Heart left ventricle (tissue), 16 donors: ENCODE results near the gene CMPK2. TPM values are rescaled to one million over a fixed set of nuclear protein-coding genes. Genes with fewer than 3 reads are reported as not detected.
"Not testable (repeated sequence)": the region's sequence is repeated elsewhere in the genome, so short reads cannot be mapped to it uniquely, and the experiment has no call there.

Experiments used
- ATAC-seq, 4 donors: fragments of 200-7000 bp; cut with Tn5 transposase; one replicate each; pipeline ENCODE4 v1.9.1; 2020 to 2022; ENCODE audit warnings: moderate library complexity in 4 of 4, mild to moderate bottlenecking in 3 of 4, moderate number of reproducible peaks in 1 of 4
- DNase-seq, 5 donors: peaks; one replicate each; pipeline ENCODE4 v3.0.0-alpha.2; 2020
- H3K27ac ChIP-seq, 12 donors: fragments of 200-600 bp; sonication (generic) in 4 of 12; one replicate each; pipeline versions ENCODE4 v1.5.0 to v1.8.0; 2016 to 2022; ENCODE audit warnings: mild to moderate bottlenecking in 2 of 12
- H3K27me3 ChIP-seq, 9 donors: fragments of 200-600 bp; sonication (generic) in 2 of 9; one replicate each; pipeline versions ENCODE4 v1.5.1 to v1.8.0; 2016 to 2022; ENCODE audit warnings: mild to moderate bottlenecking in 3 of 9
- H3K36me3 ChIP-seq, 9 donors: fragments of 200-600 bp; sonication (generic) in 2 of 9; one replicate each; pipeline versions ENCODE4 v1.5.0 to v1.8.0; 2018 to 2022; ENCODE audit warnings: mild to moderate bottlenecking in 2 of 9
- H3K4me1 ChIP-seq, 12 donors: fragments of 200-600 bp; sonication (generic) in 4 of 12; one replicate each; pipeline versions ENCODE4 v1.5.0 to v1.8.0; 2016 to 2022; ENCODE audit warnings: mild to moderate bottlenecking in 3 of 12
- H3K4me3 ChIP-seq, 12 donors: fragments of 200-600 bp; sonication (generic) in 4 of 12; one replicate each; pipeline versions ENCODE4 v1.5.0 to v1.8.0; 2017 to 2022; ENCODE audit warnings: mild to moderate bottlenecking in 9 of 12, moderate library complexity in 4 of 12
- H3K9me3 ChIP-seq, 12 donors: fragments of 200-600 bp; sonication (generic) in 4 of 12; one replicate each; pipeline versions ENCODE4 v1.5.0 to v1.8.0; 2016 to 2022; ENCODE audit warnings: mild to moderate bottlenecking in 1 of 12
- POLR2A ChIP-seq, 2 donors: fragments of 450-650 bp; IDR thresholded peaks; one replicate each; pipeline ENCODE4 v1.6.1; 2017; ENCODE audit warnings: antibody characterized with exemption in 2 of 2, mild to moderate bottlenecking in 2 of 2, moderate library complexity in 2 of 2
- WGBS, 4 donors: extraction: QIAGEN DNeasy Blood & Tissue Kit in 2 of 4; methylation state at CpG; one replicate each; pipeline versions ENCODE4 v1.1.5 to v1.1.7; 2013 to 2018; 5-methylcytosine and 5-hydroxymethylcytosine counted together
- intact Hi-C, 10 donors: fragments of 100-400 bp; cut with DNase I; formaldehyde crosslinking; loops; one replicate each; pipeline versions ENCODE4 v1.11.1 to v1.14.2; 2022
- polyA plus RNA-seq, 2 donors: library from polyadenylated mRNA; stranded (reverse); fragments of 200-250 nt; gene quantifications; one replicate each; pipeline ENCODE4 v1.2.3, GENCODE V29; 2013
- total RNA-seq, 9 donors: library from RNA; depleted of rRNA in 2 of 9; stranded (reverse); fragments of >200 nt in 2 of 9; fragmentation: NEBNext Ultra II Directional in 3 of 9; extraction: Animal tissue kit (Norgen Biotek cat#: 25700) in 3 of 9; gene quantifications; one replicate each; pipeline versions ENCODE4 v1.1.0 to v1.2.4, GENCODE V29; 2016 to 2023
- TF ChIP-seq, protein P1 (sequence below), 12 donors: fragments of 200-600 bp; sonication (generic) in 4 of 12; IDR thresholded peaks; one replicate each; pipeline versions ENCODE4 v1.5.0 to v1.8.0; 2018 to 2022; ENCODE audit warnings: antibody characterized with exemption in 12 of 12, mild to moderate bottlenecking in 5 of 12
- donor health status: ischemic (EF 13 %, LVEDD 7.1; RV severe dilation, severe dysfunction).
- donor health status: healthy with polysubstance abuse.
- donor health status: DM: no; HTN: yes; CAD: no.
- donor health status: DM: no; HTN: no; CAD: no.
- donor health status: ischemic (EF 25% LVEDD 6.9; RV normal size, moderate dysfunction).
- donor health status: ischemic (EF 25% LVEDD 5.7; RV mildly dilated, moderate dysfunction).
- donor health status: healthy.
- donor health status: DM: yes; HTN: yes; CAD: no.
- donor health status: ischemic (EF 35%, LVEDD 5.7; RV mildly dilated, moderate dysfunction).
- donor health status: nonischemic (EF 11% LVEDD 7.7; RV severe dilation, severe dysfunction).
- donor health status: DM: yes; HTN: yes; CAD: no.
- donor health status: PGD.
- donor health status: ischemic (EF 29% LVEDD 5.4; RV normal size, mild dysfunction).
- donor health status: nonischemic (EF 23%, LVEDD 6.1; RV moderate dilation, normal function).

Gene CMPK2
- total and polyA plus RNA-seq, 11 donors: 2.0 to 33.2 (median 6.0) TPM

DNA sequence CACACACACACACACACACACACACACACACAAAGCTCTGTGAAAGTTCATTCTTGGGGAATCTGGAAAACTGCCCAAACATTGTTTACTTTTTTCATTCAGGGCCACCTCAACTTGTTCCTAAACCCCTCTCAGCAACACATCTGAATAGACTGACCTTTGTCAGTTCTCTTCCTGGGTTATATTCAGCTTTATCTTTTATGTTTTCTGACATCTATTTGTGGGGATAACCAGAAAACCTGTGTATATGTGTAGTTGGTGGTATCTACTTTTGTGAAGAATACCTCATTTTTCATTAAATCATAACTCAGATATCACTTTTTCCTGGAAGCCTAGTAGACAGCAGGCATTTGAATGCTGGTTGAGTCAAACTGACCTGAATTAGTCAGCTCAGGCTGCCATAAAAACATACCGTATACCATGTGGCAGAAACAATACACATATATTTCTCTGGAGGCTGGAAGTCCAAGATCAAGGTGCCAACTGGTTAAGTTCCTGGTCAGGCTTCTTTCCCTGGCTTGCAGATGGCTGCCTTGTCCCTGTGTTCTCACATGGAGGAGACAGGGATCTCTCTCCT is 40.5 kb upstream of the CMPK2 start:
- no peak overlapping the region for H3K4me3 ChIP-seq
- H3K27ac ChIP-seq: no peak overlapping the region
- H3K27me3 ChIP-seq: no peaks in the 10 kb centered on the region
- H3K9me3 ChIP-seq: peaks cover 0 to 16% (median 0%) of the 10 kb centered on the region in 12 donors
- no peak for TF ChIP-seq POLR2A (IDR thresholded peaks at IDR 0.05)
- TF ChIP-seq, protein P1, sequence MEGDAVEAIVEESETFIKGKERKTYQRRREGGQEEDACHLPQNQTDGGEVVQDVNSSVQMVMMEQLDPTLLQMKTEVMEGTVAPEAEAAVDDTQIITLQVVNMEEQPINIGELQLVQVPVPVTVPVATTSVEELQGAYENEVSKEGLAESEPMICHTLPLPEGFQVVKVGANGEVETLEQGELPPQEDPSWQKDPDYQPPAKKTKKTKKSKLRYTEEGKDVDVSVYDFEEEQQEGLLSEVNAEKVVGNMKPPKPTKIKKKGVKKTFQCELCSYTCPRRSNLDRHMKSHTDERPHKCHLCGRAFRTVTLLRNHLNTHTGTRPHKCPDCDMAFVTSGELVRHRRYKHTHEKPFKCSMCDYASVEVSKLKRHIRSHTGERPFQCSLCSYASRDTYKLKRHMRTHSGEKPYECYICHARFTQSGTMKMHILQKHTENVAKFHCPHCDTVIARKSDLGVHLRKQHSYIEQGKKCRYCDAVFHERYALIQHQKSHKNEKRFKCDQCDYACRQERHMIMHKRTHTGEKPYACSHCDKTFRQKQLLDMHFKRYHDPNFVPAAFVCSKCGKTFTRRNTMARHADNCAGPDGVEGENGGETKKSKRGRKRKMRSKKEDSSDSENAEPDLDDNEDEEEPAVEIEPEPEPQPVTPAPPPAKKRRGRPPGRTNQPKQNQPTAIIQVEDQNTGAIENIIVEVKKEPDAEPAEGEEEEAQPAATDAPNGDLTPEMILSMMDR (IDR thresholded peaks at IDR 0.05): no peak
- 91 to 100% (median 93%) methylated on average over 1 of the region's 1 CpG for WGBS, 4 donors
- H3K4me1 ChIP-seq: peaks cover 0 to 15% (median 0%) of the 10 kb centered on the region in 12 donors
- no peaks in the 10 kb centered on the region for H3K36me3 ChIP-seq
- no peak for ATAC-seq
- no peak for DNase-seq
- intact Hi-C loops: no loop called here

DNA sequence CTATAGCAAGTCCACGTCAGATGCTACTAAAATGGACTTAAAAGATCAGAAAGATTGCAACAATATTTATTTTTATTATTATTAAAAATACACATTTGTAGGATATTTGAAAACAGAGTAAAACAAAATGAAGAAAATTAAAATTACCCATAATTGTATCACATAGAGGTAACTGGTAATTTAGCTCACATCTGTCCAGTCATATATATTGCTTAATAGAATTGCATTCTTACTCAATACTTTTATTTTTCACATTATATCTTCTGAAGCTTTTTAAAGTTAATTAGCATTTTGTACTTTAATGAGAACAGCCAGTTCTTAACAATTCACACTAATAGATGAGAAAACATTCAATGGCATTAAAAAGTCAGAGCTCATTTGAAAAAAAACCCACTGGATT is 40.0 kb upstream of the CMPK2 start:
- intact Hi-C loops: no loop called here

DNA sequence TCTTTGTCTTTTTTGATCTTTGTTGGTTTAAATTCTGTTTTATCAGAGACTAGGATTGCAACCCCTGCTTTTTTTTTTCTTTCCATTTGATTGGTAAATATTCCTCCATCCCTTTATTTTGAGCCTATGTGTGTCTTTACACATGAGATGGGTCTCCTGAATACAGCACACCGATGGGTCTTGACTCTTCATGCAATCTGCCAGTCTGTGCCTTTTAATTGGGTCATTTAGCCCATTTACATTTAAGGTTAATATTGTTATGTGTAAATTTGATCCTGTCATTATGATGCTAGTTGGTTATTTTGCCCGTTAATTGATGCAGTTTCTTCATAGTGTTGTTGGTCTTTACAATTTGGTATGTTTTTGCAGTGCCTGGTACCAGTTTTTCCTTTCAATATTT is 36.9 kb upstream of the CMPK2 start:
- H3K27me3 ChIP-seq, intact Hi-C loops, H3K36me3 ChIP-seq, H3K4me3 ChIP-seq, H3K4me1 ChIP-seq, H3K27ac ChIP-seq, DNase-seq, ATAC-seq: not testable (repeated sequence)
- WGBS, 4 donors: 93 to 98% (median 96%) methylated on average over 2 of the region's 2 CpGs
- H3K9me3 ChIP-seq: peaks cover 0 to 21% (median 0%) of the 10 kb centered on the region in 12 donors

More for the DNA sequence above, 40.0 kb upstream of the CMPK2 start:
- Histone ChIP-seq H3K27ac (no peak overlapping the region), H3K4me3 (no peak overlapping the region), H3K9me3 (peaks cover 0 to 16% (median 0%) of the 10 kb centered on the region in 12 donors), H3K4me1 (peaks cover 0 to 11% (median 0%) of the 10 kb centered on the region in 12 donors), H3K27me3 (no peaks in the 10 kb centered on the region), H3K36me3 (no peaks in the 10 kb centered on the region)
- 98 to 100% (median 99%) methylated on average over 1 of the region's 1 CpG for WGBS, 4 donors
- ATAC-seq (no peak), DNase-seq (no peak)
- no peak for TF ChIP-seq POLR2A (IDR thresholded peaks at IDR 0.05)
- TF ChIP-seq, protein P1 (IDR thresholded peaks at IDR 0.05): no peak

DNA sequence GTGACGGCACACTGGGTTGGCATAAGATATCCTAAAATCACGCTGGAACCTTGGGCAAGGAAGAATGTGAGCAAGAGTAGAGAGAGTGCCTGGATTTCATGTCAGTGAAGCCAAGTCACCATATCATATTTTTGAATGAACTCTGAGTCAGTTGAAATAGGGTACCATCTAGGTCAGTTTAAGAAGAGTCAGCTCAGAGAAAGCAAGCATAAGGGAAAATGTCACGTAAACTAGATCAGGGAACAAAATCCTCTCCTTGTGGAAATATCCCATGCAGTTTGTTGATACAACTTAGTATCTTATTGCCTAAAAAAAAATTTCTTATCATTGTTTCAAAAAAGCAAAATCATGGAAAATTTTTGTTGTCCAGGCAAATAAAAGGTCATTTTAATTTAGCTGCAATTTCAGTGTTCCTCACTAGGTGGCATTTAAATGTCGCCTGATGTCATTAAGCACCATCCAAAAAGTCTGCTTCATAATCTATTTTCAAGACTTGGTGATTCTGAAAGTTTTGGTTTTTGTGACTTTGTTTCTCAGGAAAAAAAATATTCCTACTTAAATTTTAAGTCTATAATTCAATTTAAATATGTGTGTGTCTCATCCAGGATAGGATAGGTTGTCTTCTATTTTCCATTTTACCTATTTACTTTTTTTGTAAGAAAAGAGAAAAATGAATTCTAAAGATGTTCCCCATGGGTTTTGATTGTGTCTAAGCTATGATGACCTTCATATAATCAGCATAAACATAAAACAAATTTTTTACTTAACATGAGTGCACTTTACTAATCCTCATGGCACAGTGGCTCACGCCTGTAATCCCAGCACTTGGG is 31.4 kb upstream of the CMPK2 start:
- 71 to 78% (median 74%) methylated on average over 5 of the region's 5 CpGs for WGBS, 4 donors
- Histone ChIP-seq H3K27ac (peak overlapping the region in 2 of 12 donors; percentile 9 to 20), H3K27me3 (no peaks in the 10 kb centered on the region), H3K4me1 (peaks cover 0 to 4% (median 0%) of the 10 kb centered on the region in 12 donors), H3K9me3 (peaks cover 0 to 12% (median 0%) of the 10 kb centered on the region in 12 donors), H3K4me3 (no peak overlapping the region), H3K36me3 (peaks cover 0 to 48% (median 12%) of the 10 kb centered on the region in 9 donors)
- peak in 2 of 4 donors; percentile 29 to 54 for ATAC-seq
- intact Hi-C loops: loop anchor here in 9 of 10 donors (1.0 to 5.0 kb wide), 5 partner anchors 140 to 150 kb away; no protein-coding TSS in a partner anchor
- no peak for DNase-seq
- TF ChIP-seq POLR2A (IDR thresholded peaks at IDR 0.05): no peak
- TF ChIP-seq, protein P1 (IDR thresholded peaks at IDR 0.05): peak; percentile 58 to 84 (median 74)
